Keratinocyte (primary cell): Measurements from ENCODE around the gene PRCP. TPM values are rescaled to one million over a fixed set of nuclear protein-coding genes. Genes with fewer than 3 reads are reported as not detected.

Experiments
- DNase-seq: peaks from one replicate; pipeline ENCODE4 v3.0.0-alpha.2; 2011; ENCODE audit warnings: low read depth, missing footprints, low spot score
- FAIRE-seq: peaks from 2 replicates; lab custom pipeline; 2011; peaks lifted over from hg19 to GRCh38; lab: Jason Lieb, UNC
- H2AFZ ChIP-seq: 2 replicates; pipeline ENCODE4 v1.6.0; 2012; ENCODE audit warnings: low read length, control low read depth, inconsistent platforms; ENCODE audit not compliant: control insufficient read depth
- H3K27ac ChIP-seq: 2 replicates; pipeline ENCODE4 v1.5.1; 2011; ENCODE audit warnings: low read length; ENCODE audit not compliant: control insufficient read depth, insufficient read depth
- H3K27me3 ChIP-seq: 3 replicates; pipeline ENCODE4 v1.6.0; 2011; ENCODE audit warnings: low read length; ENCODE audit not compliant: control insufficient read depth, insufficient read depth; ENCODE audit errors: extremely low read depth
- H3K36me3 ChIP-seq, 2 experiments: 2 replicates in 1 of 2; 3 replicates in 1 of 2; pipeline ENCODE4 v1.5.1; 2011; ENCODE audit warnings: low read length in 2 of 2, mild to moderate bottlenecking in 1 of 2; ENCODE audit not compliant: control insufficient read depth in 2 of 2, insufficient read depth in 2 of 2; ENCODE audit errors: extremely low read depth in 1 of 2
- H3K4me1 ChIP-seq: 3 replicates; pipeline ENCODE4 v1.5.1; 2011; ENCODE audit warnings: low read length; ENCODE audit not compliant: control insufficient read depth, insufficient read depth; ENCODE audit errors: extremely low read depth
- H3K4me2 ChIP-seq: 3 replicates; pipeline ENCODE4 v1.6.0; 2011; ENCODE audit warnings: low read depth, low read length; ENCODE audit not compliant: control insufficient read depth, insufficient read depth; ENCODE audit errors: extremely low read depth
- H3K4me3 ChIP-seq, 3 experiments: fragments of 200-600 bp in 1 of 3; sonication (generic) in 1 of 3; 2 replicates in 2 of 3; 3 replicates in 1 of 3; pipeline ENCODE4 v1.5.1; 2011 to 2016; ENCODE audit warnings: low read length in 3 of 3, mild to moderate bottlenecking in 3 of 3, control low read depth in 2 of 3, inconsistent platforms in 1 of 3, low read depth in 1 of 3, mixed read lengths in 1 of 3, mixed run types in 1 of 3, moderate library complexity in 1 of 3; ENCODE audit not compliant: control insufficient read depth in 2 of 3, insufficient read depth in 2 of 3; ENCODE audit errors: extremely low read depth in 1 of 3
- H3K79me2 ChIP-seq: 2 replicates; pipeline ENCODE4 v1.6.0; 2012; ENCODE audit warnings: low read length; ENCODE audit not compliant: control insufficient read depth, insufficient read depth
- H3K9ac ChIP-seq: 3 replicates; pipeline ENCODE4 v1.6.0; 2011; ENCODE audit warnings: low read length; ENCODE audit not compliant: control insufficient read depth, insufficient read depth; ENCODE audit errors: extremely low read depth
- H3K9me1 ChIP-seq: 3 replicates; pipeline ENCODE4 v1.6.0; 2011; ENCODE audit warnings: low read length; ENCODE audit not compliant: control insufficient read depth, insufficient read depth; ENCODE audit errors: extremely low read depth
- H3K9me3 ChIP-seq: 2 replicates; pipeline ENCODE4 v1.5.1; 2012; ENCODE audit warnings: low read depth, low read length; ENCODE audit not compliant: control insufficient read depth
- H4K20me1 ChIP-seq: 3 replicates; pipeline ENCODE4 v1.6.0; 2011; ENCODE audit warnings: low read length; ENCODE audit not compliant: control insufficient read depth, insufficient read depth; ENCODE audit errors: extremely low read depth
- CTCF ChIP-seq, 3 experiments: IDR thresholded peaks in 1 of 3; conservative IDR thresholded peaks in 1 of 3; optimal IDR thresholded peaks in 1 of 3; 2 replicates in 2 of 3; 3 replicates in 1 of 3; pipeline versions ENCODE3 to v1.5.1; 2011; ENCODE audit warnings: low read length in 3 of 3, mild to moderate bottlenecking in 3 of 3, moderate library complexity in 2 of 3, control low read depth in 1 of 3, inconsistent platforms in 1 of 3; ENCODE audit not compliant: insufficient read depth in 2 of 3; ENCODE audit errors: extremely low read depth in 1 of 3
- EZH2 ChIP-seq: IDR thresholded peaks from one replicate; pipeline ENCODE4 v1.6.1; 2012; ENCODE audit warnings: inconsistent platforms, mild to moderate bottlenecking, low read length, moderate library complexity
- dilution Hi-C: fragments of 300-500 bp; cut with MboI; formaldehyde crosslinking; loops from one replicate; pipeline ENCODE4 v1.7.0; 2020; ENCODE audit warnings: low sequenced_read_pairs; ENCODE audit not compliant: extremely low pct_ligation_motif_present
- polyA plus RNA-seq, 5 experiments: library from polyadenylated mRNA; depleted of rRNA in 3 of 5; stranded (reverse) in 3 of 5; stranded (forward) in 1 of 5; unstranded in 1 of 5; fragments of >200 nt; gene quantifications; 1 replicate in 1 of 5; 2 replicates in 3 of 5; 3 replicates in 1 of 5; pipeline versions ENCODE4 v1.2.1 to v1.2.3, GENCODE V29; 2011 to 2012; ENCODE audit warnings: missing spikeins in 2 of 5, low read depth in 1 of 5, low replicate concordance in 1 of 5

PRCP gene
- polyA plus RNA-seq, 1 donor (not counting 4 experiments of a cell fraction or from before 2014, with no cell fraction given), result 43.5 TPM

DNA sequence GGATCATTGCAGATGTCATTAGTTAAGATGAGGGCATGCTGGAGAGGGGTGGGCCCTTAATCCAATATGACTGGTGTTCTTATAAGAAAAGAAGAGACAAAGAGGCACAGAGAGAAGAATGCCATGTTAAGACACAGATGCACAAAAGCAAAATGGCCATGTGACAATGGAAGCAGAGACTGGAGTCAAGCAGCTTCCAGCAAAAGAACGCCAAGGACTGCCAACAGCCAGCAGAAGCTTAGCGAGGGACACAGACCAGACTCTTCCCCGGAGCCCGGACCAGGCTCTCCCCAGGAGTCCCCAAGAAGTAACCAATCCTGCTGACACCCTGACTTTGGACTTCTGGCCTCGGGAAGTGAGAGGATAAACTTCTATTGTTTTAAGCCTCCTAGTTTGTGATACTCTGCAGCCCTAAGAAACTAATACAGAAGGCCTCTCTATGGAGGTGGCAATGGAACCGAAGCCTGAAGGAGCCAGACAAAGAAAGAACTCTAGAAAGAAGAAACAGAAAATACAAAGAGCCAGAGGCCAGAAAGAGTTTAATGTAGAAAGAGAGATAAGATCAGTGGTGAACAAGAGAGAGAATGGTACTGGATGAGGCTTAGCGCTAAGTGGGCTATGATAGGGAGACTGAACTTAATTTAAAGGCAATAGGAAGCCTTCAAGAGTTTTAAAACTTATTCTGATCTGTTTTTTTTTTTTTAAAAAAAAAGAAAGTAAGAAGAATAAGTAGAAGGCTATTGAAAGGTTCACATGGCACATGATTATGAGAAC lies 27.7 kb downstream of the PRCP start:
- Histone ChIP-seq H3K27ac (no peak overlapping the region), H3K36me3 (no peaks in the 10 kb centered on the region), H3K9me1 (no peaks in the 10 kb centered on the region), H2AFZ (no peak overlapping the region), H3K79me2 (no peaks in the 10 kb centered on the region), H3K9ac (no peak overlapping the region), H3K4me2 (no peak overlapping the region), H3K4me3 (no peak overlapping the region), H3K27me3 (no peaks in the 10 kb centered on the region), H4K20me1 (no peaks in the 10 kb centered on the region), H3K9me3 (no peaks in the 10 kb centered on the region), H3K4me1 (peaks cover 6% of the 10 kb centered on the region)
- FAIRE-seq, result no peak
- dilution Hi-C loops, result no loop called here
- no peak for DNase-seq
- no peak for TF ChIP-seq EZH2
- TF ChIP-seq CTCF (optimal IDR thresholded peaks at IDR 0.05 in 1 of 3, IDR thresholded peaks at IDR 0.05 in 1 of 3, conservative IDR thresholded peaks at IDR 0.05 in 1 of 3; ENCODE audit: extremely low read depth in 1 of 3, insufficient read depth in 2 of 3, low read length in 3 of 3), result no peak

DNA sequence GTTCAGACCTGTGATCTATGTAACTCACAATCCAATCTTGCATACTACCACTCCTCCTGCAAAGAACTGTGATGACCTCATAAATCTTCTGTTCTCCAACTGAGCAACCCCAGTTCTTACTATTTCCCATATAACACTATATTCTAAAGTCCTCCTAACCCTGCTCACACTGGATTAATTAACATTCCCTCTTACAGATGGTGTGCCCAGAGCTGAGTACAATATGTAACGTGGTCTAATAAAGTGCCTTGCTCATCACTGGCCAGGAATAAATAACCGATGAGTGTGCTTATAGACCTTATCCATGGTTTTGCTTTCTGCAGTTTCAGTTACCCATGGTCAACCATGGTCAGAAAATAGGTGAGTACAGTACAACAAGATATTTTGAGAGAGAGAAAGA lies 28.6 kb downstream of the PRCP start:
- H3K79me2 ChIP-seq, result no peaks in the 10 kb centered on the region
- H3K4me1 ChIP-seq, result peaks cover 6% of the 10 kb centered on the region
- no peaks in the 10 kb centered on the region for H4K20me1 ChIP-seq
- no peak overlapping the region for H3K27ac ChIP-seq
- no peak for DNase-seq
- H3K9ac ChIP-seq, result no peak overlapping the region
- TF ChIP-seq EZH2, result no peak
- TF ChIP-seq CTCF (optimal IDR thresholded peaks at IDR 0.05 in 1 of 3, IDR thresholded peaks at IDR 0.05 in 1 of 3, conservative IDR thresholded peaks at IDR 0.05 in 1 of 3; ENCODE audit: extremely low read depth in 1 of 3, insufficient read depth in 2 of 3, low read length in 3 of 3), result no peak
- no peak overlapping the region for H3K4me3 ChIP-seq
- dilution Hi-C loops, result no loop called here
- H3K36me3 ChIP-seq, result no peaks in the 10 kb centered on the region
- H3K9me3 ChIP-seq, result no peaks in the 10 kb centered on the region
- H3K9me1 ChIP-seq, result no peaks in the 10 kb centered on the region
- H2AFZ ChIP-seq, result no peak overlapping the region
- FAIRE-seq, result no peak
- H3K27me3 ChIP-seq, result no peaks in the 10 kb centered on the region
- H3K4me2 ChIP-seq, result no peak overlapping the region
